Prostate gland (tissue), 2 donors: Measurements from ENCODE around the gene CCDC92.

Experiments
- POLR2AphosphoS5 ChIP-seq: sonication (generic); formaldehyde crosslinking; IDR thresholded peaks from one replicate; pipeline ENCODE4 v1.6.1; 2017; ENCODE audit warnings: antibody characterized with exemption
- TF ChIP-seq, protein P1 (sequence below), 4 experiments: fragments of 200-600 bp in 2 of 4; fragments of 450-650 bp in 2 of 4; sonication (generic) in 2 of 4; IDR thresholded peaks; 1 replicate in 3 of 4; 2 replicates in 1 of 4; pipeline ENCODE4 v1.5.1; 2016 to 2019; ENCODE audit warnings: antibody characterized with exemption in 4 of 4, mild to moderate bottlenecking in 2 of 4, moderate library complexity in 2 of 4

DNA sequence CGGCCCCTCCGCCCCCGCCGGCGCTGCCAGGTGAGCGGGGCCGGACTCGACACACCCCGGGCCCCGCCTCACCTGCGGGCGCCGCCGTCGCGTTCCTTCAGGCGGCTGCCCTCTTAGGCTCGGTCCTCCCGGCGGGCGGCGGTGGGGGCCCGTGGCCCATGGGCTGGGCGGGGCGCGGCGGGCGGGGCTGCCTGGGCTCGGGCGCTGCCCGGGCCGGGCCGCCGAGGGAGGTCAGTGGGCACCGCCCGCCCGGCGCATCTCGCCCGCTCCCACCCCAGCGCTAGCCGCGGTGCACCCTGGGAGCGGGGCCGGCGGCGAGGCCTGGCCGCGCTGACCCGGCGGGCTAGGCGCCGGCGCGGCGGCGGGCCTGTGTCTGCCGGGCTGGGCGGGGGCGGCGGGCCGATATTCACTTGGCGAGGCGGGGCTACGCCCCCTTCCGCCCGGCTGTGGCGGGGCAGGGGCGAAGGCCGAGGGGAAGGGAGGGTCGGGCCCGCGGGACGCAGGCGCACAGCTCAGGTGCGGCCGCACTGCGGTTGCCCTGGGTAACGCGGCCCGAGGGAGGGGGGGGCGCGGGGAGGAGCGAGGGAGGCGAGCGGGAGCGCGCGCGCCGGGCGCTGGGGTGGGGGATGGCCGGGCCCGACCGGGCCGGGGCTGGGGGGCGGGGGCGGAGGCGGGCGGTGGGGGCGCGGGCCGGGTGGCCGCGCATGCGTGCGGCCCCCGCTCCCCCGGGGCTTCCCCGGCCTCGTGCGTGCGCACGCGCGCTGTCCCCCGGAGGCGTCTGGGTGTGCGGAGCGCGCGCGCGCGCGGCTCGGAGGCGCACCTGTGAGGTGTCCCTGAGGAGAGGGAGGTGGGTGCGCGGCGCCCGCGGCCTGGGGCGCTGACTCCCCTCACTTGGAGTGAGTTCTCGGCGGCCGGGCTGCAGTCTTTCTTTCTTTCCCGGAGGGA, at the start of gene CCDC92, which contains the start of gene ZNF664:
- peak; percentile 46 for TF ChIP-seq POLR2AphosphoS5
- TF ChIP-seq, protein P1, sequence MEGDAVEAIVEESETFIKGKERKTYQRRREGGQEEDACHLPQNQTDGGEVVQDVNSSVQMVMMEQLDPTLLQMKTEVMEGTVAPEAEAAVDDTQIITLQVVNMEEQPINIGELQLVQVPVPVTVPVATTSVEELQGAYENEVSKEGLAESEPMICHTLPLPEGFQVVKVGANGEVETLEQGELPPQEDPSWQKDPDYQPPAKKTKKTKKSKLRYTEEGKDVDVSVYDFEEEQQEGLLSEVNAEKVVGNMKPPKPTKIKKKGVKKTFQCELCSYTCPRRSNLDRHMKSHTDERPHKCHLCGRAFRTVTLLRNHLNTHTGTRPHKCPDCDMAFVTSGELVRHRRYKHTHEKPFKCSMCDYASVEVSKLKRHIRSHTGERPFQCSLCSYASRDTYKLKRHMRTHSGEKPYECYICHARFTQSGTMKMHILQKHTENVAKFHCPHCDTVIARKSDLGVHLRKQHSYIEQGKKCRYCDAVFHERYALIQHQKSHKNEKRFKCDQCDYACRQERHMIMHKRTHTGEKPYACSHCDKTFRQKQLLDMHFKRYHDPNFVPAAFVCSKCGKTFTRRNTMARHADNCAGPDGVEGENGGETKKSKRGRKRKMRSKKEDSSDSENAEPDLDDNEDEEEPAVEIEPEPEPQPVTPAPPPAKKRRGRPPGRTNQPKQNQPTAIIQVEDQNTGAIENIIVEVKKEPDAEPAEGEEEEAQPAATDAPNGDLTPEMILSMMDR (IDR thresholded peaks at IDR 0.05) = peak in 2 of 4 experiments; percentile 34 to 35
